Epithelial cell of prostate (primary cell): ENCODE data around the gene F7.

Source experiments
- DNase-seq: peaks from one replicate; pipeline ENCODE4 v3.0.0-alpha.2; 2011; ENCODE audit warnings: low read depth, low spot score
- H3K27ac ChIP-seq: fragments of 450-650 bp; 2 replicates; pipeline ENCODE4 v1.5.1; 2017; ENCODE audit warnings: mild to moderate bottlenecking

F7 gene

DNA sequence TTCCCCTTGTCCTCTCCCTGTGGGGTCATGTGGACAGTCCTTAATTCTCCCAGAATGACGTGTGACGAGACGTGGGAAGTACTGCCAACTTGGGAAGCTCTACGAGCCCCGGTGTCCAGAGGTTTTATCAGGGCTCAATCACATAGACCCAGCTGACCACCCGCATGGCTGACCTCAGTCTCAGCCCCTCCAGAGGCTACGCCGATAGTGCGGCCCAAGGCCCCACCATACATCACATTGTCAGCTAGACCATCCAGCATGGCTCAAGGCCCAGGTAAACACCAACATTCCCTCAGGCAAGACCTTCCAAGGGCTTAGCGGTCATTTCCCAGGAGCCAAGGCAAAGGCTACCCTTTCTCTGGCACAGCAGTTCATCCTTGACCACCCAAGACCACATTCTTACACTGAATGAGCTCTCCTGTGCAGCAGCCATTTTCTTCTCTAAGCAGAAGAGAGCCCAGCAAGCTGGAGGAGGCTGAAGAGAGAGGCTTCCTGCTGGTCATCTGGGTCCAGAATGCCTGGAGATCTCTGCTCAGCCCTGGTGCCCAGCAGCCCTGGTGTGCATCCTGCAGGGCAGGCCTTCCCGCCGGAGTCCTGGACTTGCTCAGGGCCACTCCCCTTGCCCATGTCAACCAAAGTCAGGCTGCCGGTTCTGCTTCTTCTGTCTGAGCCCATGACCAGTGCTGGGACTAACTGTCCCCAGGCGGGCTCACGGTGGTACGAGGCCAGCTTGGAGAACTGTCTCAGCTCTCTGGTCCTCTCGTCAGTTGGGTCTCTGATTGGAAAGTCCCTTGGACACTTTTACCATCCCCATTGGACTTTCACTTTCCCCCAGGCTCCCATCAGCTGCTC, 9.1 kb downstream of the F7 start:
- no peak for DNase-seq
- H3K27ac ChIP-seq, result no peak overlapping the region

- H3K27ac ChIP-seq, result no peak overlapping the region
- no peak for DNase-seq
Observed at GRCh38 chr13:113115363-113116205, 10.0 kb downstream of the F7 start.

- no peak overlapping the region for H3K27ac ChIP-seq
- DNase-seq, result no peak
Observed at GRCh38 chr13:113116206-113116800, 10.7 kb downstream of the F7 start.

- H3K27ac ChIP-seq, result no peak overlapping the region
- DNase-seq, result no peak
Observed at GRCh38 chr13:113116871-113117271, 11.3 kb downstream of the F7 start.

DNA sequence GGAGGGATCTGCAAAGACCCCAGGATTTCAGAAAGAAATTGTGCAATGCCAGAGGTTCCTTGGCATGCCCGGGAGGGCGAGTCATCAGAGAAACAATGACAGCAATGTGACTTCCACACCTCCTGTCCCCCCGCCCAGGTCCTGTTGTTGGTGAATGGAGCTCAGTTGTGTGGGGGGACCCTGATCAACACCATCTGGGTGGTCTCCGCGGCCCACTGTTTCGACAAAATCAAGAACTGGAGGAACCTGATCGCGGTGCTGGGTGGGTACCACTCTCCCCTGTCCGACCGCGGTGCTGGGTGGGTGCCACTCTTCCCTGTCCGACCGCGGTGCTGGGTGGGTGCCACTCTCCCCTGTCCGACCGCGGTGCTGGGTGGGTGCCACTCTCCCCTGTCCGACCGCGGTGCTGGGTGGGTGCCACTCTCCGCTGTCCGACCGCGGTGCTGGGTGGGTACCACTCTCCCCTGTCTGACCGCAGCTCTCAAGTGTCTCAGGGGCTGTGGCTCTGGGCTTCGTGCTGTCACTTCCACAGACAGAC, 11.8 kb downstream of the F7 start:
- no peak overlapping the region for H3K27ac ChIP-seq
- DNase-seq, result no peak

- no peak for DNase-seq
- H3K27ac ChIP-seq, result no peak overlapping the region
Observed at GRCh38 chr13:113117911-113118260, 12.3 kb downstream of the F7 start.

DNA sequence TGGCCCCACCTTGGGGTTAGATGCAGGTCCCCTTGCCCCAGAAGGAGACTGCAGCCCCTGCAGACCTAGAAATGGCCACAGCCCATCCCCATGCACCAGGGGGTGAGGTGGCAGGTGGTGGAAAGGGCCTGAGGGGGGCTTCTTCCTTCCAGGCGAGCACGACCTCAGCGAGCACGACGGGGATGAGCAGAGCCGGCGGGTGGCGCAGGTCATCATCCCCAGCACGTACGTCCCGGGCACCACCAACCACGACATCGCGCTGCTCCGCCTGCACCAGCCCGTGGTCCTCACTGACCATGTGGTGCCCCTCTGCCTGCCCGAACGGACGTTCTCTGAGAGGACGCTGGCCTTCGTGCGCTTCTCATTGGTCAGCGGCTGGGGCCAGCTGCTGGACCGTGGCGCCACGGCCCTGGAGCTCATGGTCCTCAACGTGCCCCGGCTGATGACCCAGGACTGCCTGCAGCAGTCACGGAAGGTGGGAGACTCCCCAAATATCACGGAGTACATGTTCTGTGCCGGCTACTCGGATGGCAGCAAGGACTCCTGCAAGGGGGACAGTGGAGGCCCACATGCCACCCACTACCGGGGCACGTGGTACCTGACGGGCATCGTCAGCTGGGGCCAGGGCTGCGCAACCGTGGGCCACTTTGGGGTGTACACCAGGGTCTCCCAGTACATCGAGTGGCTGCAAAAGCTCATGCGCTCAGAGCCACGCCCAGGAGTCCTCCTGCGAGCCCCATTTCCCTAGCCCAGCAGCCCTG, 12.8 kb downstream of the F7 start:
- no peak overlapping the region for H3K27ac ChIP-seq
- no peak for DNase-seq

- H3K27ac ChIP-seq, result no peak overlapping the region
Observed at GRCh38 chr13:113119166-113119821, 13.7 kb downstream of the F7 start.

GRCh38 chr13:113119822-113120189, 14.2 kb downstream of the F7 start:
- H3K27ac ChIP-seq, result no peak overlapping the region
- no peak for DNase-seq

More at GRCh38 chr13:113119166-113119821, 13.7 kb downstream of the F7 start:
- no peak for DNase-seq

GRCh38 chr13:113120300-113121182, 14.9 kb downstream of the F7 start:
- H3K27ac ChIP-seq, result no peak overlapping the region
- DNase-seq, result no peak

GRCh38 chr13:113121183-113121927, 15.8 kb downstream of the F7 start:
- H3K27ac ChIP-seq, result no peak overlapping the region
- DNase-seq, result no peak

DNA sequence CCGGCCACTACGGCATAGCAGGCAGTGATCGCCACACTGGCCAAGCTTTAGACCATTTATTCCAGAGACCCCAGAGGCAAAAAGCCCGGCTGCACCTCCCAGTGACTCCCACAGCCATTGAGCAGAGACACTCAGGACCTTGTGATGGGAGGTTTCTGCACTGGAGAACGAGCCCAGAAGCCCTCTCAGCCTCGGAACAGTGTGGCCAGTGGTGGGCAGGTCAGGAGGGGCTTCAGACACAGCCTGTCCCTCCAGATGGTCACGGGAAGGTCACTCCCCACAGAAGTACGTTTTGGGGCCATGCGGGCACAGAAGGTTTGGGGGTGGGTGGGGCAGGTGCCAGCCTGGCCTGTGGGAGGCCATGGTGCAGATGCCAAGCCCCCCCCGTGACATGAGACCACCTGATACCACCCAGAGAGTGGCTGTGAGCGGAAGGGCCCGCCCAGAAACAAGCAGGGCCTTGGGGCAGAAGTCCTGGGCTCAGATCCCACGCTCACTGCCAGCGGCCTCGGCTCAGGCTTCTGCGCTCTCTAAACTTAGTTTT, 16.4 kb downstream of the F7 start:
- DNase-seq, result no peak
- no peak overlapping the region for H3K27ac ChIP-seq

GRCh38 chr13:113122550-113123225, 17.1 kb downstream of the F7 start, which contains the start of gene F10:
Gene F10 (plus strand): TSS chr13:113122799. CDS start chr13:113122856, 57 bp downstream.
- no peak within 1 kb of the TSS for H3K27ac ChIP-seq
- DNase-seq, result no peak

GRCh38 chr13:113123226-113124201, 17.9 kb downstream of the F7 start:
- no peak for DNase-seq
- no peak overlapping the region for H3K27ac ChIP-seq

DNA sequence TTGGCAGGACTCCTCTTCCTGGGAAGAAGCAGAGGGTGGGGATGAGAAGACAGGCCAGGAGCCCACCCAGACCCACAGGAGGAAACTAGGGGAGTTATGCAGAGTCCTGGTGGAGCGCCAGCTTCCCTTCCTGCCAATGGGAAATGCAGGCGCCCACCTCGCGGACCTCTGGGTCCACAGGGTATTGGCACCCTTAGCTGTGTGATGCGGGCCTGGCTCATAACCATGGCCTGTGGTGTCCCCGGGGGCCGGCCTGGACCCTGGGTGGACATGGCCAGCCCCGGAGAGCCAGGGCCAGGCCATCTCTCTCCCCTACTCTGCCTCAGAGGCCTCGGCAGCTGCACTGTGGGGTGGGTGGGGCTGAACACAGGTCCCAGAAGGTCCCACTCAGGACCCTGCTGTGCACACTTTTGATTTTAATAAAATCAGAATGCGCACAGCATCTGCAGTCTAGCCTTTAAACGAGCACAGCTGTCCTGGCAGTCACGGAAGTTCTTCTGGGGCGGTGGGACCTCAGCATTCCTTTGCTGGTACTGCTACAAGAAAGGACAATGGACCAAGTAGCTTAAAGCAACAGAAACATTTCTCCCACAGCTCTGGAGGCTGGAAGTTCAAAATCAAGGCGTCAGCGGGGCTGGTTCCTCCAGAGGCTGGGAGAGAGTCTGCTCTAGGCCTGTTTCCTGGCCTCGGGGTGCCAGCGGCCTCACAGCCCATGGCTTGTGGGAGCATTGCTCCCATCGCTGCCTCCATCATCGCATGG, 18.8 kb downstream of the F7 start:
- no peak for DNase-seq
- H3K27ac ChIP-seq, result no peak overlapping the region
